Panc1 (cell line): ENCODE data around the gene GAREM2. TPM values are rescaled to one million over a fixed set of nuclear protein-coding genes. Genes with fewer than 3 reads are reported as not detected.
A peak's percentile ranks its signal among the peaks of the same experiment; 100 is the strongest.

Source experiments
- ATAC-seq: fragments of 200-7000 bp; cut with Tn5 transposase; 2 replicates; pipeline ENCODE4 v1.9.1; 2020; ENCODE audit warnings: mild to moderate bottlenecking, moderate library complexity
- BruUV-seq: library from RNA; stranded (reverse); fragments of 400-500 nt; replicated peaks from 2 replicates; lab custom pipeline; 2021; lab: Mats Ljungman, UMichigan
- CTCF ChIA-PET: fragments of 300-600 bp; sonication (Branson Sonifier 250); formaldehyde crosslinking; loops from one replicate; lab custom pipeline; 2022; ENCODE audit warnings: antibody characterized with exemption; lab: Charles Lee
- POLR2A ChIA-PET: fragments of 300-600 bp; sonication (Branson Sonifier 250); formaldehyde crosslinking; loops from one replicate; lab custom pipeline; 2022; ENCODE audit warnings: antibody characterized with exemption; lab: Charles Lee
- DNase-seq: peaks from one replicate; pipeline ENCODE4 v3.0.0-alpha.2; 2010; ENCODE audit warnings: low read depth, low spot score
- H3K27ac ChIP-seq: 2 replicates; pipeline ENCODE4 v1.5.1; 2011; ENCODE audit warnings: mild to moderate bottlenecking, low read length, inconsistent platforms
- H3K27me3 ChIP-seq: fragments of 200-500 bp; sonication (Bioruptor generic); 2 replicates; pipeline ENCODE4 v1.6.0; 2014; ENCODE audit warnings: low read length, inconsistent platforms; ENCODE audit not compliant: control insufficient read depth, insufficient read depth
- H3K36me3 ChIP-seq: fragments of 200-500 bp; sonication (Bioruptor generic); 2 replicates; pipeline ENCODE4 v1.5.1; 2014; ENCODE audit warnings: inconsistent platforms, mild to moderate bottlenecking, low read length, moderate library complexity; ENCODE audit not compliant: control insufficient read depth, insufficient read depth
- H3K4me1 ChIP-seq: 2 replicates; pipeline ENCODE4 v1.5.1; 2011; ENCODE audit warnings: inconsistent platforms, mild to moderate bottlenecking, low read length, moderate library complexity; ENCODE audit not compliant: control insufficient read depth, insufficient read depth
- H3K4me3 ChIP-seq, 2 experiments: 2 replicates each; pipeline ENCODE4 v1.5.1; 2011 to 2012; ENCODE audit warnings: low read depth in 2 of 2, low read length in 2 of 2, mild to moderate bottlenecking in 2 of 2, inconsistent platforms in 1 of 2, moderate library complexity in 1 of 2
- H3K9me3 ChIP-seq: fragments of 200-500 bp; sonication (Bioruptor generic); 2 replicates; pipeline ENCODE4 v1.5.1; 2014; ENCODE audit warnings: low read depth, mild to moderate bottlenecking, inconsistent platforms, low read length, moderate library complexity; ENCODE audit not compliant: control insufficient read depth, insufficient read depth
- CTCF ChIP-seq: fragments of 450-650 bp; IDR thresholded peaks from 2 replicates; pipeline ENCODE4 v1.5.1; 2017; ENCODE audit warnings: mild to moderate bottlenecking
- POLR2AphosphoS5 ChIP-seq: IDR thresholded peaks from 2 replicates; pipeline ENCODE4 v1.6.1; 2012; ENCODE audit warnings: mild to moderate bottlenecking, low read depth, low read length, moderate library complexity
- REST ChIP-seq, 2 experiments: IDR thresholded peaks; 2 replicates each; pipeline ENCODE4 v1.6.1; 2011 to 2012; ENCODE audit warnings: low read depth in 2 of 2, control low read depth in 1 of 2, low read length in 1 of 2, mild to moderate bottlenecking in 1 of 2, moderate library complexity in 1 of 2; ENCODE audit not compliant: insufficient read depth in 1 of 2
- SIN3A ChIP-seq: IDR thresholded peaks from 2 replicates; pipeline ENCODE4 v1.6.1; 2012; ENCODE audit warnings: low read depth, mild to moderate bottlenecking, low read length, moderate library complexity, borderline replicate concordance; ENCODE audit not compliant: insufficient read depth
- TCF7L2 ChIP-seq: IDR thresholded peaks from 2 replicates; pipeline ENCODE4 v1.6.1; 2011; ENCODE audit warnings: mild to moderate bottlenecking, low read depth, low read length, inconsistent platforms
- in situ Hi-C: cut with HindIII; loops from 2 replicates; pipeline ENCODE4 v1.10.0; 2016; ENCODE audit warnings: low sequenced_read_pairs, low pct_unique_long_range_greater_than_20kb
- intact Hi-C: fragments of 100-400 bp; cut with micrococcal nuclease; formaldehyde crosslinking; loops from one replicate; pipeline ENCODE4 v1.10.0; 2022; ENCODE audit not compliant: unreplicated experiment
- total RNA-seq: library from RNA; stranded (reverse); gene quantifications from one replicate; pipeline ENCODE4 v1.2.1, GENCODE V29; 2021; ENCODE audit not compliant: unreplicated experiment

GAREM2 gene
- total RNA-seq, 1 experiment from 2014 or later: 12.4 TPM

- no TSS peak for BruUV-seq
- peak overlapping the region; percentile 39; the same call in 1 of the 2 replicates for H3K27ac ChIP-seq
These were observed 6.6 kb downstream of the GAREM2 start for GRCh38 chr2:26179446-26179913.

GRCh38 chr2:26182441-26182840 is 9.6 kb downstream of the GAREM2 start:
- Histone ChIP-seq H3K27ac (no peak overlapping the region), H3K36me3 (no peaks in the 10 kb centered on the region), H3K4me1 (peaks cover 10% of the 10 kb centered on the region), H3K27me3 (no peaks in the 10 kb centered on the region), H3K9me3 (no peaks in the 10 kb centered on the region), H3K4me3 (no peak overlapping the region)
- BruUV-seq: no TSS peak
- DNase-seq: no peak
- intact Hi-C loops (no loop called here), in situ Hi-C loops (no loop called here)
- TF ChIP-seq SIN3A (no peak), TCF7L2 (no peak), REST (IDR thresholded peaks at IDR 0.05; ENCODE audit: insufficient read depth in 1 of 2, low read depth in 2 of 2, low read length in 1 of 2) (no peak), POLR2AphosphoS5 (no peak), CTCF (no peak)
- ATAC-seq: no peak
- POLR2A ChIA-PET: no interaction called here
- CTCF ChIA-PET: no interaction called here

More at GRCh38 chr2:26179446-26179913, 6.6 kb downstream of the GAREM2 start:
- DNase-seq (no peak), ATAC-seq (no peak; the same call in 1 of the 2 replicates)
- ChIA-PET CTCF (interaction anchor here (0.6 kb wide), 1 partner anchor 212 kb away, joined by 3 read pairs; no protein-coding TSS in a partner anchor), POLR2A (no interaction called here)
- H3K27me3 ChIP-seq: no peaks in the 10 kb centered on the region
- intact Hi-C loops (no loop called here), in situ Hi-C loops (no loop called here)
- H3K36me3 ChIP-seq: no peaks in the 10 kb centered on the region
- peaks cover 11% of the 10 kb centered on the region for H3K4me1 ChIP-seq
- peak overlapping the region; percentile 44 to 59 for H3K4me3 ChIP-seq
- no peaks in the 10 kb centered on the region for H3K9me3 ChIP-seq
- TF ChIP-seq CTCF: no peak
- no peak for TF ChIP-seq REST (IDR thresholded peaks at IDR 0.05; ENCODE audit: insufficient read depth in 1 of 2, low read depth in 2 of 2, low read length in 1 of 2)
